Cardiac septum (tissue), 1 donor: ENCODE data around the gene VAMP8. TPM values are rescaled to one million over a fixed set of nuclear protein-coding genes. Genes with fewer than 3 reads are reported as not detected.
"Not testable (repeated sequence)": the region's sequence is repeated elsewhere in the genome, so short reads cannot be mapped to it uniquely, and the experiment has no call there.

Experiments used
- DNase-seq: peaks from one replicate; pipeline ENCODE4 v3.0.0-alpha.2; 2020; ENCODE audit warnings: low spot score
- intact Hi-C: fragments of 100-400 bp; cut with DNase I; formaldehyde crosslinking; loops from one replicate; pipeline ENCODE4 v1.14.0; 2022
- total RNA-seq: library from RNA; stranded (reverse); fragmentation: NEBNext Ultra II Directional; extraction: Animal tissue kit (Norgen Biotek cat#: 25700); gene quantifications from one replicate; pipeline ENCODE4 v1.2.1, GENCODE V29; 2021
- donor health status: DM: no; HTN: no; CAD: no.

Gene VAMP8
- total RNA-seq, 1 donor from 2014 or later: 8.2 TPM

GRCh38 chr2:85593023-85593422 is 15.6 kb downstream of the VAMP8 start:
- DNase-seq: no peak

GRCh38 chr2:85594715-85595300 is 17.4 kb downstream of the VAMP8 start:
- DNase-seq: no peak
- intact Hi-C loops: no loop called here

More at GRCh38 chr2:85593023-85593422, 15.6 kb downstream of the VAMP8 start:
- intact Hi-C loops: no loop called here

- peak; percentile 99 for DNase-seq
- intact Hi-C loops: no loop called here
These were observed 18.1 kb downstream of the VAMP8 start, which contains the start of gene RNF181 for GRCh38 chr2:85595301-85596025. Gene RNF181, plus strand, starts transcription at chr2:85595745. Its CDS starts 19 bp downstream, at chr2:85595764.

GRCh38 chr2:85596026-85596333 is 18.6 kb downstream of the VAMP8 start:
- intact Hi-C loops: no loop called here
- DNase-seq: no peak

- intact Hi-C loops: no loop called here
- DNase-seq: no peak
These were observed 19.2 kb downstream of the VAMP8 start for GRCh38 chr2:85596486-85597143.

GRCh38 chr2:85597241-85597640 is 19.9 kb downstream of the VAMP8 start:
- intact Hi-C loops: no loop called here
- DNase-seq: no peak

GRCh38 chr2:85598594-85599340 is 21.4 kb downstream of the VAMP8 start:
- intact Hi-C loops: no loop called here
- DNase-seq: no peak

GRCh38 chr2:85599468-85600234 is 22.3 kb downstream of the VAMP8 start:
- DNase-seq: no peak
- intact Hi-C loops: loop anchor here (5.0 kb wide), 1 partner anchor 37 kb away; the partner anchor contains the start of gene GGCX

- intact Hi-C loops: loop anchor here (5.0 kb wide), 1 partner anchor 38 kb away; the partner anchor contains the start of gene GGCX
- DNase-seq: no peak
These were observed 22.8 kb downstream of the VAMP8 start for GRCh38 chr2:85600235-85600575.

GRCh38 chr2:85600951-85601770 is 23.8 kb downstream of the VAMP8 start:
- DNase-seq: no peak
- intact Hi-C loops: loop anchor here (5.0 kb wide), 1 partner anchor 39 kb away; the partner anchor contains the start of gene GGCX

GRCh38 chr2:85601771-85602475 is 24.5 kb downstream of the VAMP8 start:
- peak; percentile 87 for DNase-seq
- intact Hi-C loops: loop anchor here (5.0 kb wide), 1 partner anchor 40 kb away; the partner anchor contains the start of gene GGCX

GRCh38 chr2:85602476-85603234 is 25.3 kb downstream of the VAMP8 start, which contains the start of gene TMEM150A:
Gene TMEM150A, minus strand, starts transcription at chr2:85602698. Its CDS starts 750 bp downstream, at chr2:85601948.
- intact Hi-C loops: loop anchor here (5.0 kb wide), 1 partner anchor 40 kb away; the partner anchor contains the start of gene GGCX

GRCh38 chr2:85604133-85604444 is 26.7 kb downstream of the VAMP8 start:
- intact Hi-C loops: loop anchor here (5.0 kb wide), 1 partner anchor 42 kb away; the partner anchor contains the start of gene GGCX
- not testable (repeated sequence) for DNase-seq

More at GRCh38 chr2:85602476-85603234, 25.3 kb downstream of the VAMP8 start, which contains the start of gene TMEM150A:
- DNase-seq: peak; percentile 95

GRCh38 chr2:85604568-85605339 is 27.4 kb downstream of the VAMP8 start:
- intact Hi-C loops: loop anchor here (5.0 kb wide), 1 partner anchor 42 kb away; the partner anchor contains the start of gene GGCX
- DNase-seq: no peak

GRCh38 chr2:85605406-85606115 is 28.2 kb downstream of the VAMP8 start:
- intact Hi-C loops: no loop called here
- DNase-seq: no peak

GRCh38 chr2:85606116-85606455 is 28.7 kb downstream of the VAMP8 start:
- no peak for DNase-seq
- intact Hi-C loops: no loop called here
